ENCODE results near the gene CEP83.

The CEP83 gene

GRCh38 chr12:94261786-94262185 lies 197.9 kb downstream of the CEP83 start:
- H3K4me1 ChIP-seq = peaks cover 36% of the 10 kb centered on the region
- peak overlapping the region; percentile 76 for H3K27ac ChIP-seq
- no peak overlapping the region for H3K9ac ChIP-seq
- no peak for TF ChIP-seq Cebpa-rat (IDR thresholded peaks at IDR 0.05)
- H4K20me1 ChIP-seq = no peaks in the 10 kb centered on the region
- H3K4me2 ChIP-seq = peak overlapping the region; percentile 86
- H3K27me3 ChIP-seq = no peaks in the 10 kb centered on the region
- no peaks in the 10 kb centered on the region for H3K36me3 ChIP-seq
- H3K9me3 ChIP-seq = no peaks in the 10 kb centered on the region
- peak overlapping the region; percentile 67 for H3K4me3 ChIP-seq

- no peak for TF ChIP-seq Cebpa-rat (IDR thresholded peaks at IDR 0.05)
- H3K27ac ChIP-seq = no peak overlapping the region
- no peaks in the 10 kb centered on the region for H3K27me3 ChIP-seq
- H3K36me3 ChIP-seq = no peaks in the 10 kb centered on the region
- H3K4me1 ChIP-seq = peaks cover 30% of the 10 kb centered on the region
- no peak overlapping the region for H3K4me3 ChIP-seq
- H3K4me2 ChIP-seq = no peak overlapping the region
- H3K9ac ChIP-seq = no peak overlapping the region
- H3K9me3 ChIP-seq = no peaks in the 10 kb centered on the region
- H4K20me1 ChIP-seq = no peaks in the 10 kb centered on the region
Observed at GRCh38 chr12:94261119-94261518, 198.5 kb downstream of the CEP83 start.

- Histone ChIP-seq H3K4me2 (no peak overlapping the region), H3K9ac (no peak overlapping the region), H3K9me3 (no peaks in the 10 kb centered on the region), H3K36me3 (no peaks in the 10 kb centered on the region), H3K4me1 (peaks cover 28% of the 10 kb centered on the region), H3K4me3 (no peak overlapping the region), H3K27ac (no peak overlapping the region), H4K20me1 (no peaks in the 10 kb centered on the region), H3K27me3 (no peaks in the 10 kb centered on the region)
- no peak for TF ChIP-seq Cebpa-rat (IDR thresholded peaks at IDR 0.05)
Observed at GRCh38 chr12:94260717-94261116, 198.9 kb downstream of the CEP83 start.

DNA sequence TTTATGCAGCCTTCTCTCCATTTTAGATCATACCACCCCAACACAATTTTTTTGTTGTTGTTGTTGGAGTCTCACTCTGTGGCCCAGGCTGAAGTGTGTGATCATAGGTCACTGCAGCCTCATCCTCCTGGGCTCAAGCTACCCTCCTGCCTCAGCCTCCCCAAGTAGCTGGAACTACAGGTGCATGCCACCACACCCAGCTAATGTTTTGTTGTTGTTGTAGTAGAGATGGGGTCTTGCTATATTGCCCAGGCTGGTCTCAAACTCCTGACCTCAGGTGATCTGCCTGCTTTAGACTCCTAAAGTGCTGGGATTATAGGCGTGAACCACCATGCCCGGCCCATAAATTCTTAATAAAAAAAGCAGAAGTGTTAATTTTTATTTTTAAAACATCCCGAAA lies 199.7 kb downstream of the CEP83 start:
- no peaks in the 10 kb centered on the region for H3K36me3 ChIP-seq
- no peak overlapping the region for H3K9ac ChIP-seq
- no peak overlapping the region for H3K4me3 ChIP-seq
- no peak overlapping the region for H3K4me2 ChIP-seq
- no peak for TF ChIP-seq Cebpa-rat (IDR thresholded peaks at IDR 0.05)
- H3K9me3 ChIP-seq = no peaks in the 10 kb centered on the region
- no peak overlapping the region for H3K27ac ChIP-seq
- no peaks in the 10 kb centered on the region for H4K20me1 ChIP-seq
- no peaks in the 10 kb centered on the region for H3K27me3 ChIP-seq
- H3K4me1 ChIP-seq = peaks cover 28% of the 10 kb centered on the region

DNA sequence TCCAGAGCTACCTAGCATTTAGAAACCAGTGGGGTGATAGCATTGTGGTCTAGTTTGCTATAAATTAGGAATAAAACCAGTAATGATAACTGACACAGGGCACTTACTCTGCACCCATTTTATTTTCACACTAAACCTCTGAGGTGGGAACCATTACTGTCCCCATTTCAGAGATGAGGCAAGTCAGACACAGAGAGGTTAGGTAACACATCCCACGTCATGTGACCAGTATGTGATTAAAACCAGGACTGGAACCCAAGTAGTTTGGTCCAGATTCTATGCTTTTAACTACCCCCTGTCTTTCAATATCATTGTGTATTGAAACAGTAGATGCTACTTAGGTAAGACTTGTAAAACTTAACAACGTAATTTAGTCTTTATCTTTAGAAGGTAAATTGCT lies 201.1 kb downstream of the CEP83 start:
- H3K4me3 ChIP-seq = no peak overlapping the region

More for the DNA sequence above, 201.1 kb downstream of the CEP83 start:
- Histone ChIP-seq H3K9ac (no peak overlapping the region), H3K36me3 (no peaks in the 10 kb centered on the region), H4K20me1 (no peaks in the 10 kb centered on the region), H3K4me2 (no peak overlapping the region), H3K27ac (no peak overlapping the region), H3K9me3 (no peaks in the 10 kb centered on the region), H3K4me1 (peaks cover 22% of the 10 kb centered on the region), H3K27me3 (no peaks in the 10 kb centered on the region)
- TF ChIP-seq Cebpa-rat (IDR thresholded peaks at IDR 0.05) = no peak

Data from BLaER1 (cell line).